Measurements from ENCODE around the gene FAM241B.

Gene FAM241B

DNA sequence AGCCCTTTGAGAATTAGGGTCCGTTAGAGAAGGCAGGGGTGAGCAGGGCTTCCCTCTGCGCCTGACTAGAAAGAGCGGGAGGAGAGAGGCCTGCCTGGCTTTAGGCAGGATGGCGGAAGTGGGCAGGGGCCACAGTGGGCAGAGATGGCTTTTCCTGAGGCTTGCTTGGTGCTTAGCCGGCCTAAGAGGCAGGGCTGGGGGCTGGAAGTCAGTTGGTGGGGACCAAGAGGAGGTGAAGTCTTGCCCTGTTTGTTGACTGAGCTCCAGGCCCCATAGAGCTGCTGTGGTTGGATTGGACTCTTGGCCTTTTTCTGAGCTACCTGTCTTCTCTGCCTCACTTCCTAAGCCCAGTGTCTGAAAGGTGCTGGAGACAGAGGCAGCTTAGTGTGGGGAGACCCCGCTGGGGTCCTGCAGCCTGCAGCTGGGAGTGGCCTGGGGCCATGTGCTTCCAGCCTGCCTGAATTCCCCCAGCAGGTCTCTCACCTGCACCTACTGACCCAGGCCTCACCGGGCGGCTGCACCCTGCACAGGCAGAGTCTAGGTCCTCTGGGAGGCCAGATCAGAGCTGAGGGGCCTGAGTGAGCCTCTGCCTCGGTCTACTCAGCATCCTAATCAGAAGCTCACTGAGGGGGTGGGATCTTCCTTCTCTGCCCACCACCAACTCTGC is 4.8 kb downstream of the FAM241B start:
- DNase-seq, result no peak

DNA sequence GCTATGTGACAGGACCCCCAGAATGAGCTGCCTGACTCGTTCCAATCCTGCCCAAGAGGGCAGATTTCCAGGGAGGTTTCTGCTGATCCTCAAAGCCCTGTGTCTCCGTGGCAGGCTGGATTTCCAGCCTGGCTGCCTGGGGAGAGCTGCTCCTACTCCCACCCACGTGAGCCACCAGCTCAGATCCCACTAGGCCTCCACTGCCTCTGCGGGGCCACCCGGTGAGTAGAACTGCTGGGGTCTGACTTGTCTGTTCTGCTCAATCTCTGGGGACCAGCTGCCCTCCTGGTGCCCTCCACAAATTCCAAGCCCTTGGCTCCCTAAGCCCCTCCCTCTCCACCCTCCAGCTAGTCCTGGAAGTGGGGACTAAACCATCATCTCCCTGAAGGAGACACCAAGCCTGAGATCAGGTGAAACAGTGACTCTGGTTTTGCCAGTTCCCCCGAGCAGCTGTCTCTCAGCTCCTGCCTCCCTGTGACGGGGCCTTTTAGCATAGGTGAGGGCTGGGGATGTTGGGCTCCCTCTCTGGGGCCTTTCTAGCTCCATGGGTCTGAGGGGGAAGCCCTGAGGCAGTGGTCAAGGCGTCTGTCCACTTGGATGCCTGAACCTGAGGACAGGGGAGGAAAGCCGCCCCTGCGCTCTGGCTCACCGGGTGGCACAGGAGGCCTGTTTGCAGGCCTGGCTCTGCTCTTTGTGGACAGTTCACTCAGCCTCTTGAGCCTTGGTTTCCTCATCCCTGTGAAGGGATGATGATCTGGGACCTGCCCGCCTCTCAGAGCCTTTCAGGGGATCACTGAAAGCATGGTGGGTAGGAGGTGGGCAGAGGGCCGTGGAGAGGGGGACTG is 5.6 kb downstream of the FAM241B start:
- no peak for DNase-seq

DNA sequence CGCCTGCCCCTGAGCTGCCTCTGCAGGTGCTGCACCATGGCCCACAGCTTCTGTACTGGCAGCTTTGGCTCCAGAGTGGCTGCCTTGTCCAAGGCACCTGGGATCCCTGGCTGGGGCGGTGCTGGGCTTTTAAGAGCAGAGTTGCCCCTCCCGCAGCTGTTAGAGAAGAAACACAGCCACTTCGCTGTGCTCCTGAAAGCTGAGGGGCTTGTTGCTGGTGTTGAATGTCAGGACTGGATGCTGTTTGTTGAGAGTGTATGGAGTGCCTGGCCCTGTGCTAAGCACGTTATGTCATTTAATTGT is 6.2 kb downstream of the FAM241B start:
- DNase-seq, result no peak

DNA sequence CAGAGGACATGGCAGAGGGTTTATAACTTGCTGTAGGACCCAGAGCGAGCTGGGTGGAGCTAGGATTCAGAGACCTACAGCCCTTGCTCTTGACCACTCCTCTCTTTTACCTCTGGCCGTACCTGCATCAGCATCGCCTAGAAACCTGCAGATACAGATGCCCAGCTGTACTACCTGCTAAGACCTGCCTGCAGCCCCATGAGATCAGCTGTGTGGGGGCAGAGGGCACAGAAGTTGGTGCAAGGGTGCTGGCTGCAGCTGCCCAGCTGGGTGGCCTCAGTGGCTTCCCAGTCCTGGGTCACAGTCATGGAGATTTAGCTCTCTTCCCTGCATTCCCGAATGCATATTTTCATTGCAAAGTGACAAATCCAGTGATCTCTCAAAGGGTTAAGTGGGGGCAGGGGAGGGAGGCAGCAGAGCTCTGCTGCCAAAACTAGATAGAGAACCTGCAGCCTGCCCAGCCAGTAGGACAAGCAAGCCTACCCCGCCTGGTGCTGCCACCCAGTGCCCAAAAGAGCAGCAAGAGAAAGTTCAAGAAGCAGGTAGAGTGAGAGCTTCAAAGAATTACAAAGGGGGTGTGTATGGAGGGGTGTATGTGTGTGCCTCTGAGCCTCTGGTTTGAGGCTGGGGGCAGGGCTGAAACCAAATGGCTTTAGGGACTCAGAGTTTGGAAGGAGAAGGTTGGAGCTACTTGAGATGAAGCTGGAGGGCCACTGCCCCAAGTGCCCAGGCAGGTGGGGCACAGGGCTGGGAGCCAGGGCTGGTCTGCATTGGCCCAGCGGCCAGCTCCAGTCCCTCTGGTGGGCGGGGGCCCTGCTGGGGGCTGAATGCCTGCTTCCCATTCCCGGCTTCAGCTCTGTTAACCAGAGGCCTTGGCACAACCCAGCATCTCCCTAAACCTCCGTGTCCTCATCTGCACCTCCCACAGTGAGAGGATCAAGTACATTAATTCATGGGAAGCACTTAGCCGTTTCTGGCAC is 6.9 kb downstream of the FAM241B start:
- peak; percentile 55 for DNase-seq

DNA sequence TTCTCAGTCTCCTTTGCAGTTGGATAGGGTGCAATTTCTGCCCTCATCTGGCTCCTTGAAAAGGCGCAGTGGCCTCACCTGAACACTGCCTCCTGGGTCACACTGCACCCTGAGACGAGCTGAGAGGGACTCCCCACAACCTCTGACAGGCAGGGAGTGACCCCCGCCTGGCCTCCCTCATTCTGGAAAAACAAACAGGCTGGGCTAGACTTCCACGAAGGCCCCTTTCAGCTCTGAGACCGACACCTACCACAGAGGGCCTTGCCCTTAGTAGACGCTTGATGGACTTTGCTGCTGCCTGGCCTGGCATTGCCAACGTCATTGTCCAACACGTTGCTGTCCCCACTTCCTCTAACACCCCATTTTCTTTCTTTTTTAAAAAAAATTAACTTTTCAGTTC is 8.6 kb downstream of the FAM241B start:
- no peak for DNase-seq

DNA sequence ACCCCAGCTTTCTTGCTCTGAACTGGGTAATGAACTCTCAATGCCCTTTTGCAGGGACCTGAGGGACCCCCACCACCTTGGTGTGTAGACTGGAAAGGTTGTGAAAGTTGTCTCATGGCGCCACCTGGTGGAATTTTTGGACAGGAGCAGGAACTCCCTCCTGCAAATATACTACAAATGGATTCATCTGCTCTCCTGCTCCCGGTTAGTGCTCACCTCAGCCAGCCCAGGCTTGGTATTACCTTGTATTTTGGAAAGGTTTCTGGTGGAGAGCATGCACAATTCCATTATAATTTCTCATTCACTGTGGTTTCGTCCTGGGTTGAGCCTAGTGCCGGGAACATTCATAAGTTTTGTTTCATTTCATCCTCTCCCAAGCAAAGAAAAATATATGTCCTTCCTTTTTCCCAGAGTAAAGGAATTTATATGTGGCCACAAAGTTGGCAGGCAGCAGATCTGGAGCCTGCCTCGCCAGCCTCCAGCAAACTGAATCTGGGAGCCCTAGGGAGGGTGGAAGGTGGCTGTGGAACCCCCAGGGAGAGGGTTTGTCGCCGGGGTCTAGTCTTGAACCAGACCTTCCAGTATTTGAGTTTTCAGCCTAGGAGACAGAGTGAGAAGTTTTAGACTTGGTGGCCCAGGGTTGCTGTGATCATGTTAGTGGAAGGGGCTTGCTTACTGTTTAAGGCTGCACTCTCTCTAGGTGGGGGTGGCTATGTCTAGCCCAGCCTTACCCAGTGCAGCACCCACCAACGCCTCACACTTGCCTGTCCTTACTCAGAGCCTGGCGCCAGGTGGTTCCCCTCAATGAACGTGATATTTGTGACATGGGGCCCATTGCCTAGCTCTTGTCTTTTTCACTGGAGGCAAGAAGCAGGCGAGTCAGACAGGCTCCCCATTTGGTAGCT is 9.5 kb downstream of the FAM241B start:
- DNase-seq, result peak; percentile 78

DNA sequence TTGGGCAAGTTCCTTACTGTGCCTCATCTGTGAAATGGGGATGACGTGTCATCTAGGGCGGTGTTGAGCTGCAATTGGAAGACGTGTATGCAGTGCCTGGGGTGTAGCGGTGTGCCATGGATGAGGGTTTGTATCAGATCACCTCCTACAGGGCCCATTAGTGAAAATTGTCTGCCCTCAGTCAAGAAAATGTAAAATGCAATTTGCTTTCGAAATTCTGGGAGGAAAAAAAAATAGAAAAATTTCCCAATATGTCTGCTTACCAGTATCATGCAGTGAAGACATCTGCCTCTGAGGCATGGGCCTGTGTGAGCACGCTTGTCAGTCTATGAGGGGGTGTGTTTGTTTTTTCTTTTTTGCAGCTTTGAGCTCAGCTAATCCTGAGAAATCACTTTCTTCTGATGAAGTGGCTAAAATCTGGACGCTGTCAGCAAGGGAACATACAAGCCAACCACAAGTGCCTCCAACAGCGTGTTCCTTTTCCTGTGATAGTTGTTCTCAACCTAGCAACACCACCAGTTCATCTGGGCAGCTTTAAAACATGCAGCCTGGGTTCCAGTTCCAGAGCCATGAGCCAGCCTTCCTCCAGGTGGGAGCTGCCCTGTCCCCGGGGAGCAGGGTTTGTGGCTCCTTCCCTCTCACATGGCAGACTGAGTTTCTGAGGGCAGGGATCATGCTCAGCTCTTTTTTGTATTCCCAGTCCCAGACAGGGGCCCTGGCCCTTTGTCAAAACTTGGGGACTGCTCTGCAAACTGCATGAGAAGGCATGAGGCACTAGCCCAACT is 10.3 kb downstream of the FAM241B start:
- DNase-seq, result no peak

DNA sequence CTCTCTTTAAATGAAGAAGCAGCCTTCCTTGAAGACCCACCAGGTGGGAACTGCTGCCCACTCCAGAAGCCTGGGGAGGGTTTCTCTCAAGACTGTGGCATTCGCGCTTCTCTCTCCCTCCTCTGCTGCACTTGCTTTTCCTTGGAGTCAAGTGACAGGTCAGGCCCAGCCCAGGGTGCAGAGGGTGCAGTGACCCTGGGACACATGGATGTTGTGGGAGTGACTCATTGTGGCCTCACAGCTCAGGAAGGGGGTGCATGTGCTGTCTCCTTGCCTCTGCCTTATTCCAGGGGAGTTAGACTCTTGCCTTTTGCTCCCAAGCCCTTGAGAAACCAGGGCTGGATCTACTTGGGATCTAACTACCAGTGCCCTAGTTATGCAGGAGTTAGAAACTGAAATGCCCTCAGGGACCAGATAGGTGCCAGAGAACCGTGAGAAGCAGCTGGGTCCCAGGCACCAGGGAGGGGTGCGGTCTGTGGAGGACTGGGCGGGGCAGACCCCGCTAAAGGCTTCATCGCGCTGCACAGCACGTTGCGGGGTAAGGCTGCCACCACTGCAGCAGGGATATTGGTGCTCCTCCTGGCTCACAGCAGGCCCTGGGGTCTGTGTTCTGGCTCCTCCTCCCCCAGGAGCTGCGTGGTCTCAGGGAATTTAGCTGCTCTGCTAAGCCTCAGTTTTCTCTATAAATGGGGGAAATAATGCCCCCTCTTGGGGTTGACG is 11.4 kb downstream of the FAM241B start:
- no peak for DNase-seq

DNA sequence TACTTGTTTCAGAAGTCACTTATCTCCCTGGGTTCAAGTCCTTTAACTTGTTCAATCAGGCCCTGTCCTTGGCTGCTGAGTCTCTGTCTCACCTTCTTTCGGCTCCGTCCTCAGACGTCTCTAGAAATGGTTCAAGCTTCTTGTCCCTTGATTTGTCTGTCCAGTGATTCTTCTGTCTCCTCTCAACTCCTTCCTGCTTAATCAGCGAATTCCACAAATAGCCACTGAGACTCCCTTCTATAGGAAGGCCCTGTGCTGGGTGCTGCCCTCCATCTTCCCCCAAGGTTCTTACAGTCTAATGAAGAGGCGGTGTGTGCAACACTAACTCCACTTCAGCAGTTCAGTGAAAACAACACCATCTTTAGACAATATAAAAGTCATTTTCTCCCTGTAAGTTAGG is 12.7 kb downstream of the FAM241B start:
- no peak for DNase-seq

DNA sequence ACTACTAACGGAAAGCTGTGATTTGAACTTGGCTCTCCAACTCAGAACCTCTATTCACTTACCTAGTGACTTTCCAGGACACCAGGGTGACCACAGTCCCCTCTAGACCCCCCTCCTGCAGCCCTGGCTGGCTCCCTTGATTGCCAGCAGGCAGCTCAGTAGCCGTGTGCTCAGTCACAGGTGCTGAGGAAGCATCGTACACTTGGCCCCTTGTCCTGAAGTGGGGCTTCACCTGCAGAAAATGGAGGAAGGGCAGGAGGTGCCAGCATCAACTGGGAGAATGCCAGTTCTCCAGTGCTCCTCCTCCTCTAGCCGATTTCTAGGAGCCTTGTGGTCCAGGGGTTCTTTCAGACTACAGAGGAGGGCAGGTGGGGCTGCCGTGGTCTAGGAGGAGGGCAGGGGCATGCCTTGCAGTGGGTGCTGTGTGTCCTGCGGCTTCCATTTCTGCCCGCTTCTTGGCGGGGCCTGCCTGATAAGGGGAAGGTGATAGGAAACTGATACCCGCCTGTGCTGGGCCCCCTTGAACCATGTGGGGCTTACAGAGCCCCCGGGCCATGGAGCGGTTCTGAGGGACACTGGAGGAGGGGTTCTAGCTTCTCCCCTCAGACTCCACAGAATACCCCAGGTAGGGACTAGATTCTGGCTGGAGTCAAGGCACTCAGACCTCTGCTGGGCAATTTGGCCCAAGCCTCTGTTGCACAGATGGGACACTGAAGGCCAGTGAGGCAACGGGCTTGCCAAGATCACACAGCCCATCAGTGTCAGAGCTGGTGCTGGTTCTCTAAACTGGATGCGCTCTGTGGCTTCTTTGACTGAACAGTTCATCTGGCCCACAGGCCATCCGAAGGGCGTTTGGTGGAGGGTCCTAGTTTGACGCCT is 14.0 kb downstream of the FAM241B start:
- no peak for DNase-seq

DNA sequence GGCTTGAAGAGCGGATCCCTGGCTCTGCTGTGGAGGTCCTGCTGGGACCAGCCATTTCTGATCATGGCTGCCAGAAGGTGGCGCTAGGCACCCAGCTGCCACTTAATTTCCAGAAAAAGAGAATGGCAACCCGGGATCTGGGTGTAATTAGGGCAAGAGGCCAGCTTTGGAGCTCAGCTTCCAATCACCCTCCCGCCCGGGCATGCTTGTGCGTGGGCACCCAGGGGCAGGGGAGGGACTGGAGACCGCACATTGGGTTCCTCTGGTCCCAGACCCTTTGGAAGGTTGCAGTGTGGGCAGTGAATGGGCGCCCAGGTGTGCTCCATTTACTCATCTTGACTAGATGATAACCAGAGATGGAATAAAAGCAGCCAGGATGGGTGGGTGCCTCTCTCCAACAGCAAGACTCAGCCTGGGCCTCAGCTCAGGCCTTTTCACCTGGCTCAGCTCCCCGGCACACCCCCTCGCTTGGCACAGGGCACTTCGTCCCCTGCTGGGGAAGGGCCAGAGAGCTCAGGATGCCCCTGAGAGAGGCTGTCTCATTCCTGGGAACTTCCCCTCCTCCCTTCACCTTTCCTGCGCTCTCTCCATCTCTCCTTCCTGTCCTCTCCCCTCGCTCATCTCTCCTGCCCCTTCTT is 14.7 kb downstream of the FAM241B start:
- peak; percentile 69 for DNase-seq

DNA sequence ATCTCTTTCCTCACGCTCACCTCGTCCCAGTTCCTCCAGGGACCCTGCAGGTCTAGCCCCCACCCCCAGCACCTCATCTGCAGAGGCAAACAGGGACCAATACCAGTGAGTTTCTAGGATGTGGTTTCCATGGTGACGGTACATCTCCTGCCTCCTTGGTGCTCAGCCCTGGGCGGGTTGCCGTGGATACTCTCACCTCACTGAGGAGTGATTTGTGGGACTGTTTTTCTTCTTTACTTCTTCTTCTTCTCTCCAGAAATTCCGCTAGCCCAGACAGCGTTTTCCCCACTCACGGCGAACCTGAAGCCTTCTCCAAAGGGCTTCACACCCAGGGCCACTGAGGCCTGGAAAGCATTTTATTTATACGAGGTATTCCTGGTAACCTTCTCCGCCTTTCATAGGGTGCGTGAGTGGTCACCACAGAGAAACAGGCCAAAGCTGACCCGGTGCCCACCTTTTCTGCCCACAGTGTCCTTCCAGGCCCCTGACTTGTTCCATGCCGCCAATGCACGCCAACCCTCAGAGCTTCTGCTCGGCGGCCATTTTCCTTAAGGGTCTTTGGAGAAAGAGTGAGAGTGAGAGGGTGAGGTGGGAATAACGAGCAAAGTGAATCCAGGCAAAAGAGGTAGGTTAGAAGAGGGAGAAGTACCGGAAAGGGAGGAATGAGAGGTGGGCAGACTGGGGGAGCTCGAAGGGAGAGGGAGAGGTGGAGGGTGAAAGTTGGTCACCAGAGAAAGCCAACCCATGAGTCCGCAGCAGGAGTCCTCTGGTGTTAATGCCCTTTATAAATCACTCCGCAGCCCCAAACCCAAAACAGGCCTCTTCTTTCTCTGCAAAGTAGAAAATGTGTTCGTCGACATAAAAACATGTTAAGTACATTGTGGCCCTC is 15.5 kb downstream of the FAM241B start:
- no peak for DNase-seq

DNA sequence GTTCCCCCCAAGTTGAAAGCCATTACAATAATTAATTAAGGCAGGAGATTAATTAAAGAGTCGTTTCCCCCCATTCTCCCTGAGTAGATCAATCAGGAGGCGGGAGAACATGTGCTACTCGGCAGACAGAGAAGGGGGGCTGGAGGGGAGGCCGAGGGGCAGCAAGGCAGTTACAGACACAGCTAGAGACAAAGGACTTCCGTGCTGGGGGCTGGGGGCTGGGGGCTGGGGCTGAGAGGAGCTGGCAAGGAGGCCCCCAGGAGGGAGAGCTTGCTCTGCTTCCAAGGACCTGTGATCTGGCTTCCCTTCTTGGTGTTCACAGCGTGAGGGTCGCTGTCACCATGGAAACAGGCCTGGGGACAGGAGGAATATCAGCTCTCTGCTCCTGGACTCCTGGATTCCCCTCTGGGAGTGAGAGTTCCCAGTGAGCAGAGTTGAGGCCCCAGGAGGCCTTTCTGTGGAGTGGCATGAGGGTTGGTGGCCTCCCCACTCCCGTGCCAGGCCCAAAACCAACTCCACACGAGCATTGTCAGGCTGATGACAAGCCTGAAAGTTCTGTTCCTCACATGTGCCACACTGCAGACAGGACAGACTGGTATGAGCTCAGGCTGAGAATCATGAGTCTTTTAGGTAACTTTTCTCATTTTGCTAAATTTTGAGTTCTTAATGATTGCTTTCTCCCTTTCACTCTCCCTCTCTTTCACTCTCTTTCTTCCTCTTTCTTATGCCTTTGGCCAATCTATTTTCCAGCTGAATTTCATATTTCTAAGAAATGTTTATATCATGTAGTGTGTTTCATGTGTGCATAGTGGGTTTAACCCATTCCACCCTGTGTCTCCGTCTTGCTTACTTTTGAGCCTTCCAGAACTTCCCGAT is 16.4 kb downstream of the FAM241B start:
- no peak for DNase-seq

DNA sequence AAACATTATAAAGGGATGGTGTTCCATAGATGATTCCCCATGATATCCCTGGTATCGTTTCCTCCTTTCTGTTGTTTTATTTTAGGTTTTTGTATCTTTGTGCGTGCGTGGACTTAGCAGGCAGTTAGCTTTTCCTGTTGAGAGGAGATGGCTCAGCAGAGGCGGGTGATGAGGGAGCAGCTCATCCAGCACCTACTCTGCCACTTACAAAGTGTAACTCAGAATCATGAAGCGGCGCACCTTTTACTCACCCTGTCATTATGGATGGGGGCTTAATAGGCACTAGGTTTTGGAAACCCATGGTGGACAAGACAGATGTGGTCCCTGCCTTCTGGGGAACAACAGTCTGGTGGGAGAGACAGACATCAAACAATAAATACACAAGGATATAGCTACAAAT is 17.1 kb downstream of the FAM241B start:
- no peak for DNase-seq

DNA sequence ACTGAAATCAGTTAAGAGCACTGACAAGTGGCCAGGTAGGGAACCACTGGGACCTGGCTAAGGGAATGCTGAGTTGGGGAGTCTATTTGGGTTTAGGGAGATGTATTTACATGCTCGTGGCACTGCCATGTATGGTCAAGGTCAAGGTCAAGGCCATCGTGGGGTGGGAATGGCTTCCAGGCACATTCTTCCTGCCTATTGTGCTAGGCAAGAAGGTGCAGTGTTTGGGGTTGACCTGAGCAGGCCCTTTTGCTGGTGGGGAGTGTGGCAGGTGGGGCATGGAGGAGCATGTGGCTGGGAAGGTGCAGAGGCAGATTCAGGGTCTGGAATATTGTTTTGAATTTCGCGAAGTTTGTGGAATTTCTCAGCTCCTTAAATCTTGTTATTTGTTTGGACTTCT is 17.8 kb downstream of the FAM241B start:
- DNase-seq, result no peak

DNA sequence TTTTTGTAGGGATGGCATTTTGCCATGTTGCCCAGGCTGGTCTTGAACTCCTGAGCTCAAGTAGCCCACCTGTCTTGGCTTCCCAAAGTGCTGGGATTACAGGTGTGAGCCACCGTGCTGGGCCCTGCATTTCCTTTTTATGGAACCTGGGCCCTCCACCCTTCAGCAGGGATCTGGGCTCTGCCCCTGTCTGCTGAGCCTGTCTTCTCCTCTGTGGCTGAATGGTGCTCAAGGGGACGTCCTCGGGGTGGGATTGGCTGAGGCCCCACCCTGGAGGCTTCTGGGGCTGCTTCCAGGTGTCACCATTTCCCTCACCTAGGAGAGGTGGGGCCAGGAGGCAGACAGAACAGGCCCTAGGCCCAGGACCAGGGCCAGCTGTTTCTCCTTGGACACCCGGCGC is 18.4 kb downstream of the FAM241B start:
- no peak for DNase-seq

Data from hematopoietic multipotent progenitor cell treated with erythropoietin and hydrocortisone succinate and interleukin-3 and kit ligand, for 6 days (in vitro differentiated cells).